HL-60 (cell line): Measurements from ENCODE around the gene EVX1.

Source experiments
- DNase-seq, 2 experiments: peaks; one replicate each; pipeline ENCODE4 v3.0.0-alpha.2; 2010 to 2020; ENCODE audit warnings: low read depth in 1 of 2, low spot score in 1 of 2
- H3K27ac ChIP-seq: fragments of 250-450 bp; sonication (Bioruptor Pico); replicated peaks from 2 replicates; pipeline ENCODE4 v1.5.1; 2020; ENCODE audit warnings: mild to moderate bottlenecking, moderate library complexity
- H3K27me3 ChIP-seq: fragments of 250-450 bp; sonication (Bioruptor Pico); 2 replicates; pipeline ENCODE4 v1.5.1; 2021; ENCODE audit warnings: mild to moderate bottlenecking, moderate library complexity; ENCODE audit not compliant: insufficient read depth, poor library complexity, severe bottlenecking
- H3K4me3 ChIP-seq: replicated peaks from 2 replicates; pipeline ENCODE4 v1.5.1; 2011; ENCODE audit warnings: mild to moderate bottlenecking, control low read depth, low read length; ENCODE audit not compliant: insufficient read depth
- CTCF ChIP-seq: IDR thresholded peaks from one replicate; pipeline ENCODE4 v1.5.1; 2011; ENCODE audit warnings: low read length, control low read depth, inconsistent platforms; ENCODE audit not compliant: insufficient read depth
- GABPA ChIP-seq: IDR thresholded peaks from 2 replicates; pipeline ENCODE4 v1.6.1; 2012; ENCODE audit warnings: low read depth
- POLR2AphosphoS5 ChIP-seq: IDR thresholded peaks from 2 replicates; pipeline ENCODE4 v1.6.1; 2012; ENCODE audit warnings: low read depth
- REST ChIP-seq: IDR thresholded peaks from 2 replicates; pipeline ENCODE4 v1.6.1; 2012; ENCODE audit warnings: low read depth; ENCODE audit not compliant: insufficient replicate concordance
- SPI1 ChIP-seq: IDR thresholded peaks from 2 replicates; pipeline ENCODE4 v1.6.1; 2012; ENCODE audit warnings: low read depth, mild to moderate bottlenecking, borderline replicate concordance

The EVX1 gene

GRCh38 chr7:27194686-27195379 is 47.8 kb upstream of the EVX1 start:
- Histone ChIP-seq H3K27me3 (peaks cover 67% of the 10 kb centered on the region), H3K27ac (no peak overlapping the region), H3K4me3 (no peak overlapping the region)
- TF ChIP-seq CTCF: no peak
- no peak for TF ChIP-seq REST
- TF ChIP-seq GABPA: no peak
- DNase-seq: no peak

- no peak for TF ChIP-seq REST
- TF ChIP-seq SPI1: no peak
- TF ChIP-seq POLR2AphosphoS5: no peak
- TF ChIP-seq GABPA: no peak
- peak; percentile 36 for TF ChIP-seq CTCF
- peak; percentile 69 to 72 for DNase-seq
- H3K27me3 ChIP-seq: peaks cover 75% of the 10 kb centered on the region
- no peak overlapping the region for H3K27ac ChIP-seq
- no peak overlapping the region for H3K4me3 ChIP-seq
These were observed 46.3 kb upstream of the EVX1 start for GRCh38 chr7:27196287-27196767.

GRCh38 chr7:27197137-27198042 is 45.2 kb upstream of the EVX1 start:
- TF ChIP-seq SPI1: no peak
- TF ChIP-seq POLR2AphosphoS5: no peak
- TF ChIP-seq REST: no peak
- no peak for TF ChIP-seq CTCF
- TF ChIP-seq GABPA: no peak
- Histone ChIP-seq H3K27me3 (peaks cover 70% of the 10 kb centered on the region), H3K27ac (no peak overlapping the region), H3K4me3 (no peak overlapping the region)
- no peak for DNase-seq
